HK-2 (cell line): ENCODE measurements around the gene NDUFAB1.
"Not testable (repeated sequence)": the region's sequence is repeated elsewhere in the genome, so short reads cannot be mapped to it uniquely, and the experiment has no call there.

ENCODE experiments used
- DNase-seq: peaks from one replicate; pipeline ENCODE4 v3.0.0-alpha.2; 2018; ENCODE audit not compliant: unreplicated experiment

Gene NDUFAB1

GRCh38 chr16:23554536-23554935, 41.6 kb downstream of the NDUFAB1 start:
- no peak for DNase-seq

GRCh38 chr16:23552161-23552560, 44.0 kb downstream of the NDUFAB1 start:
- no peak for DNase-seq

- no peak for DNase-seq
These were observed 46.2 kb downstream of the NDUFAB1 start for GRCh38 chr16:23549938-23550337.

- no peak for DNase-seq
These were observed 51.7 kb downstream of the NDUFAB1 start for GRCh38 chr16:23544436-23544835.

GRCh38 chr16:23540817-23541178, 55.3 kb downstream of the NDUFAB1 start:
- not testable (repeated sequence) for DNase-seq

GRCh38 chr16:23539984-23540816, 55.9 kb downstream of the NDUFAB1 start:
- DNase-seq: no peak

- no peak for DNase-seq
These were observed 57.2 kb downstream of the NDUFAB1 start for GRCh38 chr16:23538919-23539278.

- DNase-seq: no peak
These were observed 58.7 kb downstream of the NDUFAB1 start for GRCh38 chr16:23537390-23537789.

- peak; percentile 30 for DNase-seq
These were observed 60.2 kb downstream of the NDUFAB1 start for GRCh38 chr16:23535901-23536300.

- no peak for DNase-seq
These were observed 61.0 kb downstream of the NDUFAB1 start for GRCh38 chr16:23534868-23535860.

GRCh38 chr16:23532448-23532847, 63.7 kb downstream of the NDUFAB1 start:
- DNase-seq: no peak
